ENCODE data around the gene P2RX7. TPM values are rescaled to one million over a fixed set of nuclear protein-coding genes. Genes with fewer than 3 reads are reported as not detected.
A peak's percentile ranks its signal among the peaks of the same experiment; 100 is the strongest.

P2RX7 gene
- polyA plus RNA-seq, 1 of the 3 experiments (the other 2 are of a cell fraction): 0.43 TPM

GRCh38 chr12:121202407-121203355 is 70.0 kb downstream of the P2RX7 start:
- no peaks in the 10 kb centered on the region for H4K20me1 ChIP-seq (ENCODE audit: insufficient read depth)
- no peak overlapping the region for H3K4me2 ChIP-seq
- DNase-seq: peak; percentile 53
- H3K27me3 ChIP-seq (ENCODE audit: insufficient read depth): 0 out of 2 replicates have a peak, but pooled peaks cover 6% of the 10 kb centered on the region
- 65% methylated on average over 14 of the region's 14 CpGs for WGBS (ENCODE audit: low lambda C conversion rate)
- no peaks in the 10 kb centered on the region for H3K36me3 ChIP-seq (replicated peaks in 1 of 2; ENCODE audit: control insufficient read depth in 1 of 2, insufficient read depth in 2 of 2, low read length in 1 of 2)
- no peaks in the 10 kb centered on the region for H3K79me2 ChIP-seq (ENCODE audit: insufficient read depth)
- no peak overlapping the region for H3K9ac ChIP-seq
- no peak overlapping the region for H2AFZ ChIP-seq (ENCODE audit: low read depth)
- TF ChIP-seq YY1 (IDR thresholded peaks at IDR 0.05; ENCODE audit: low read depth) (no peak), GATA2 (CRISPR knock-in tag; IDR thresholded peaks at IDR 0.05) (peak; percentile 91), SMC3 (IDR thresholded peaks at IDR 0.05; ENCODE audit: low read depth, low read length) (no peak), RFX5 (IDR thresholded peaks at IDR 0.05; ENCODE audit: low read length) (peak; percentile 48), EP300 (IDR thresholded peaks at IDR 0.05; ENCODE audit: borderline replicate concordance in 1 of 2, low read depth in 1 of 2, low read length in 1 of 2) (peak in 1 of 2 experiments; percentile 22; a peak in 1 of 4 replicates)
- ChIA-PET POLR2A (interaction anchor here (1.1 kb wide), 1 partner anchor 70 kb away, joined by 4 read pairs; the partner anchor contains the start of gene P2RX7), CTCF (interaction anchor here (1.0 kb wide), 1 partner anchor 746 kb away, joined by 3 read pairs; no protein-coding TSS in a partner anchor)
- H3F3A ChIP-seq (replicated peaks; ENCODE audit: insufficient read depth): no peaks in the 10 kb centered on the region
- no peaks in the 10 kb centered on the region for H3K9me2 ChIP-seq
- H3K9me3 ChIP-seq: no peaks in the 10 kb centered on the region
- peak overlapping the region in 1 of 2 experiments; percentile 53; a peak in 2 of 4 replicates for H3K27ac ChIP-seq (ENCODE audit: low read depth in 2 of 2, low read length in 1 of 2)
- no peak overlapping the region for H3K4me3 ChIP-seq (ENCODE audit: low read depth in 2 of 2, low read length in 1 of 2)
- H3K4me1 ChIP-seq (ENCODE audit: control insufficient read depth in 1 of 2, insufficient read depth in 2 of 2, low read depth in 1 of 2, low read length in 1 of 2): peaks cover 0 to 9% of the 10 kb centered on the region in 2 experiments; a peak in 2 of 4 replicates

- Histone ChIP-seq H3K4me3 (ENCODE audit: low read depth in 2 of 2, low read length in 1 of 2) (no peak overlapping the region), H2AFZ (ENCODE audit: low read depth) (no peak overlapping the region), H3K9me2 (no peaks in the 10 kb centered on the region), H3K27me3 (ENCODE audit: insufficient read depth) (0 out of 2 replicates have a peak, but pooled peaks cover 6% of the 10 kb centered on the region), H3K27ac (ENCODE audit: low read depth in 2 of 2, low read length in 1 of 2) (no peak overlapping the region), H4K20me1 (ENCODE audit: insufficient read depth) (no peaks in the 10 kb centered on the region), H3K9me3 (no peaks in the 10 kb centered on the region), H3K36me3 (replicated peaks in 1 of 2; ENCODE audit: control insufficient read depth in 1 of 2, insufficient read depth in 2 of 2, low read length in 1 of 2) (no peaks in the 10 kb centered on the region), H3K4me2 (no peak overlapping the region), H3K9ac (no peak overlapping the region), H3K4me1 (ENCODE audit: control insufficient read depth in 1 of 2, insufficient read depth in 2 of 2, low read depth in 1 of 2, low read length in 1 of 2) (peaks cover 0 to 9% of the 10 kb centered on the region in 2 experiments; a peak in 2 of 4 replicates), H3K79me2 (ENCODE audit: insufficient read depth) (no peaks in the 10 kb centered on the region), H3F3A (replicated peaks; ENCODE audit: insufficient read depth) (no peaks in the 10 kb centered on the region)
- TF ChIP-seq SMC3 (IDR thresholded peaks at IDR 0.05; ENCODE audit: low read depth, low read length) (no peak), TCF12 (IDR thresholded peaks at IDR 0.05) (no peak), MAX (IDR thresholded peaks at IDR 0.05; ENCODE audit: low read depth) (no peak), FOSL2 (IDR thresholded peaks at IDR 0.05; ENCODE audit: borderline replicate concordance, low read depth) (no peak)
- TF ChIP-seq, protein P1, sequence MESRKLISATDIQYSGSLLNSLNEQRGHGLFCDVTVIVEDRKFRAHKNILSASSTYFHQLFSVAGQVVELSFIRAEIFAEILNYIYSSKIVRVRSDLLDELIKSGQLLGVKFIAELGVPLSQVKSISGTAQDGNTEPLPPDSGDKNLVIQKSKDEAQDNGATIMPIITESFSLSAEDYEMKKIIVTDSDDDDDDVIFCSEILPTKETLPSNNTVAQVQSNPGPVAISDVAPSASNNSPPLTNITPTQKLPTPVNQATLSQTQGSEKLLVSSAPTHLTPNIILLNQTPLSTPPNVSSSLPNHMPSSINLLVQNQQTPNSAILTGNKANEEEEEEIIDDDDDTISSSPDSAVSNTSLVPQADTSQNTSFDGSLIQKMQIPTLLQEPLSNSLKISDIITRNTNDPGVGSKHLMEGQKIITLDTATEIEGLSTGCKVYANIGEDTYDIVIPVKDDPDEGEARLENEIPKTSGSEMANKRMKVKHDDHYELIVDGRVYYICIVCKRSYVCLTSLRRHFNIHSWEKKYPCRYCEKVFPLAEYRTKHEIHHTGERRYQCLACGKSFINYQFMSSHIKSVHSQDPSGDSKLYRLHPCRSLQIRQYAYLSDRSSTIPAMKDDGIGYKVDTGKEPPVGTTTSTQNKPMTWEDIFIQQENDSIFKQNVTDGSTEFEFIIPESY (IDR thresholded peaks at IDR 0.05; ENCODE audit: borderline replicate concordance, low read depth): no peak
- no peak for DNase-seq
- CTCF ChIA-PET: interaction anchor here (1.0 to 1.4 kb wide), 2 partner anchors 57 to 747 kb away, joined by 3 to 4 read pairs; no protein-coding TSS in a partner anchor
- POLR2A ChIA-PET: interaction anchor here (1.1 kb wide), 1 partner anchor 71 kb away, joined by 4 read pairs; the partner anchor contains the start of gene P2RX7
- WGBS (ENCODE audit: low lambda C conversion rate): 76% methylated on average over 11 of the region's 11 CpGs
Measured at GRCh38 chr12:121203482-121203881, 70.8 kb downstream of the P2RX7 start.
